GM23338 (cell line): ENCODE data around the gene SUN3. TPM values are rescaled to one million over a fixed set of nuclear protein-coding genes. Genes with fewer than 3 reads are reported as not detected.

Source experiments
- ATAC-seq: fragments of 200-7000 bp; cut with Tn5 transposase; 3 replicates; pipeline ENCODE4 v1.9.1; 2020
- DNase-seq: peaks from one replicate; pipeline ENCODE4 v3.0.0-alpha.2; 2015; ENCODE audit warnings: low spot score
- H2AFZ ChIP-seq: fragments of 200-600 bp; sonication (generic); 2 replicates; pipeline ENCODE4 v1.8.0; 2016; ENCODE audit warnings: antibody characterized with exemption, mild to moderate bottlenecking, moderate library complexity
- H3F3A ChIP-seq: fragments of 200-600 bp; sonication (generic); replicated peaks from 2 replicates; pipeline ENCODE4 v1.8.0; 2017; ENCODE audit warnings: antibody characterized with exemption, mixed run types, low read depth
- H3K27ac ChIP-seq: fragments of 200-600 bp; sonication (generic); 2 replicates; pipeline ENCODE4 v1.6.1; 2016; ENCODE audit warnings: low read depth
- H3K27me3 ChIP-seq: fragments of 200-600 bp; sonication (generic); 2 replicates; pipeline ENCODE4 v1.8.0; 2016; ENCODE audit warnings: mild to moderate bottlenecking, mixed run types, moderate library complexity; ENCODE audit not compliant: insufficient read depth
- H3K36me3 ChIP-seq: fragments of 200-600 bp; sonication (generic); 2 replicates; pipeline ENCODE4 v1.8.0; 2016; ENCODE audit warnings: mild to moderate bottlenecking; ENCODE audit not compliant: insufficient read depth
- H3K4me1 ChIP-seq: fragments of 200-600 bp; sonication (generic); 2 replicates; pipeline ENCODE4 v1.8.0; 2016; ENCODE audit warnings: mild to moderate bottlenecking, moderate library complexity; ENCODE audit not compliant: insufficient read depth
- H3K4me2 ChIP-seq: fragments of 200-600 bp; sonication (generic); 2 replicates; pipeline ENCODE4 v1.7.1; 2017; ENCODE audit warnings: mixed run types
- H3K4me3 ChIP-seq: fragments of 200-600 bp; sonication (generic); 2 replicates; pipeline ENCODE4 v1.6.1; 2016; ENCODE audit warnings: mixed run types
- H3K79me2 ChIP-seq: fragments of 200-600 bp; sonication (generic); replicated peaks from 2 replicates; pipeline ENCODE4 v1.8.0; 2017; ENCODE audit warnings: mild to moderate bottlenecking; ENCODE audit not compliant: insufficient read depth
- H3K9me2 ChIP-seq: fragments of 200-600 bp; sonication (generic); 2 replicates; pipeline ENCODE4 v1.8.0; 2017; ENCODE audit not compliant: insufficient read depth
- H4K20me1 ChIP-seq: fragments of 200-600 bp; sonication (generic); replicated peaks from 2 replicates; pipeline ENCODE4 v1.8.0; 2017; ENCODE audit warnings: mild to moderate bottlenecking; ENCODE audit not compliant: insufficient read depth
- H3K27ac Mint-ChIP-seq: 2 replicates; pipeline ENCODE4 v1.8.0; 2020; ENCODE audit warnings: inconsistent platforms, mild to moderate bottlenecking, moderate library complexity, mixed read lengths
- H3K27me3 Mint-ChIP-seq: 3 replicates; pipeline ENCODE4 v1.8.0; 2022; ENCODE audit warnings: low read depth, mild to moderate bottlenecking, moderate library complexity, mixed read lengths, inconsistent platforms; ENCODE audit not compliant: insufficient read depth, poor library complexity
- H3K36me3 Mint-ChIP-seq: 3 replicates; pipeline ENCODE4 v1.8.0; 2021; ENCODE audit warnings: low read depth, mild to moderate bottlenecking, inconsistent platforms, moderate library complexity, mixed read lengths
- H3K4me1 Mint-ChIP-seq: 3 replicates; pipeline ENCODE4 v1.8.0; 2020; ENCODE audit warnings: mild to moderate bottlenecking, inconsistent platforms, mixed read lengths
- H3K4me3 Mint-ChIP-seq: 3 replicates; pipeline ENCODE4 v1.8.0; 2021; ENCODE audit warnings: moderate library complexity, mild to moderate bottlenecking, inconsistent platforms, mixed read lengths
- H3K9me3 Mint-ChIP-seq: 3 replicates; pipeline ENCODE4 v1.8.0; 2020; ENCODE audit warnings: moderate library complexity, mild to moderate bottlenecking, inconsistent platforms, mixed read lengths
- CREB1 ChIP-seq: fragments of 250-450 bp; sonication (Bioruptor Pico); IDR thresholded peaks from 2 replicates; pipeline ENCODE4 v1.5.0; 2020; ENCODE audit warnings: low read depth, mild to moderate bottlenecking, moderate library complexity
- CTCF ChIP-seq, 2 experiments: fragments of 200-600 bp in 1 of 2; sonication (generic) in 1 of 2; conservative IDR thresholded peaks; 2 replicates each; pipeline versions ENCODE4 v1.5.1 to v1.6.1; 2016 to 2017; ENCODE audit warnings: antibody characterized with exemption in 2 of 2, low read depth in 2 of 2, mild to moderate bottlenecking in 2 of 2, moderate library complexity in 1 of 2
- EZH2 ChIP-seq: fragments of 200-600 bp; sonication (generic); IDR thresholded peaks from one replicate; pipeline ENCODE4 v1.8.0; 2017; ENCODE audit warnings: antibody characterized with exemption, mild to moderate bottlenecking, low read depth; ENCODE audit not compliant: unreplicated experiment
- EZH2phosphoT487 ChIP-seq: fragments of 200-600 bp; sonication (generic); IDR thresholded peaks from one replicate; pipeline ENCODE4 v1.8.1; 2018; ENCODE audit warnings: antibody characterized with exemption; ENCODE audit not compliant: unreplicated experiment
- JUNB ChIP-seq: IDR thresholded peaks from one replicate; pipeline ENCODE4 v1.6.1; 2016; ENCODE audit warnings: antibody characterized with exemption; ENCODE audit not compliant: unreplicated experiment
- NANOG ChIP-seq: IDR thresholded peaks from 2 replicates; pipeline ENCODE4 v1.6.1; 2016; ENCODE audit warnings: antibody characterized with exemption, borderline replicate concordance
- POLR2AphosphoS5 ChIP-seq: IDR thresholded peaks from 2 replicates; pipeline ENCODE4 v1.6.1; 2016; ENCODE audit warnings: antibody characterized with exemption, low read depth
- REST ChIP-seq: IDR thresholded peaks from one replicate; pipeline ENCODE4 v1.6.1; 2018; ENCODE audit warnings: antibody characterized with exemption; ENCODE audit not compliant: unreplicated experiment
- STAT1 ChIP-seq: IDR thresholded peaks from one replicate; pipeline ENCODE4 v1.6.1; 2016; ENCODE audit warnings: antibody characterized with exemption; ENCODE audit not compliant: unreplicated experiment
- ZNF114 ChIP-seq: fragments of 250-450 bp; sonication (Bioruptor Pico); IDR thresholded peaks from 2 replicates; pipeline ENCODE4 v1.5.0; 2020; ENCODE audit warnings: mild to moderate bottlenecking, moderate library complexity
- ZNF331 ChIP-seq: fragments of 250-450 bp; sonication (Bioruptor Pico); IDR thresholded peaks from 2 replicates; pipeline ENCODE4 v1.5.0; 2020; ENCODE audit warnings: low read depth, mild to moderate bottlenecking, moderate library complexity
- ZNF462 ChIP-seq: fragments of 250-450 bp; sonication (Bioruptor Pico); IDR thresholded peaks from 2 replicates; pipeline ENCODE4 v1.5.0; 2020; ENCODE audit warnings: mild to moderate bottlenecking, moderate library complexity
- polyA plus RNA-seq: library from polyadenylated mRNA; unstranded; fragments of >200 nt; fragmentation: Nextera tagmentation; extraction: Ambion mirVana; gene quantifications from 2 replicates; pipeline ENCODE4 v1.2.1, GENCODE V29; 2016
- total RNA-seq: library from RNA; depleted of rRNA; stranded (reverse); fragments of >200 nt; shearing (Covaris generic); gene quantifications from 2 replicates; pipeline ENCODE4 v1.2.3, GENCODE V29; 2014
- TF ChIP-seq, protein P1 (sequence below): IDR thresholded peaks from 2 replicates; pipeline ENCODE4 v1.6.1; 2016; ENCODE audit warnings: antibody characterized with exemption

The SUN3 gene
- total and polyA plus RNA-seq, 2 experiments from 2014 or later, result 0.52 TPM; not detected in 1

GRCh38 chr7:48009954-48010353 lies 19.0 kb downstream of the SUN3 start:
- H3K4me3 Mint-ChIP-seq, result no peak overlapping the region
- H3K36me3 ChIP-seq, result no peaks in the 10 kb centered on the region
- no peaks in the 10 kb centered on the region for H3F3A ChIP-seq
- H3K27me3 Mint-ChIP-seq, result peaks cover 2% of the 10 kb centered on the region
- peaks cover 11% of the 10 kb centered on the region; the same call in 1 of the 2 replicates for H3K9me2 ChIP-seq
- H3K4me1 Mint-ChIP-seq, result peaks cover 3% of the 10 kb centered on the region
- no peaks in the 10 kb centered on the region for H3K36me3 Mint-ChIP-seq
- no peaks in the 10 kb centered on the region for H4K20me1 ChIP-seq
- H3K4me1 ChIP-seq, result no peaks in the 10 kb centered on the region
- no peaks in the 10 kb centered on the region for H3K79me2 ChIP-seq
- H3K4me2 ChIP-seq, result no peak overlapping the region
- H2AFZ ChIP-seq, result no peak overlapping the region
- no peaks in the 10 kb centered on the region for H3K27me3 ChIP-seq
- no peaks in the 10 kb centered on the region; the same call in 2 of the 3 replicates for H3K9me3 Mint-ChIP-seq
- no peak overlapping the region for H3K27ac ChIP-seq
- H3K4me3 ChIP-seq, result no peak overlapping the region
- no peak for TF ChIP-seq EZH2phosphoT487
- TF ChIP-seq CREB1 (CRISPR knock-in tag), result no peak
- no peak for TF ChIP-seq POLR2AphosphoS5
- no peak for TF ChIP-seq JUNB
- TF ChIP-seq REST, result no peak
- TF ChIP-seq, protein P1, sequence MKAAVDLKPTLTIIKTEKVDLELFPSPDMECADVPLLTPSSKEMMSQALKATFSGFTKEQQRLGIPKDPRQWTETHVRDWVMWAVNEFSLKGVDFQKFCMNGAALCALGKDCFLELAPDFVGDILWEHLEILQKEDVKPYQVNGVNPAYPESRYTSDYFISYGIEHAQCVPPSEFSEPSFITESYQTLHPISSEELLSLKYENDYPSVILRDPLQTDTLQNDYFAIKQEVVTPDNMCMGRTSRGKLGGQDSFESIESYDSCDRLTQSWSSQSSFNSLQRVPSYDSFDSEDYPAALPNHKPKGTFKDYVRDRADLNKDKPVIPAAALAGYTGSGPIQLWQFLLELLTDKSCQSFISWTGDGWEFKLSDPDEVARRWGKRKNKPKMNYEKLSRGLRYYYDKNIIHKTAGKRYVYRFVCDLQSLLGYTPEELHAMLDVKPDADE, result no peak
- TF ChIP-seq CTCF (conservative IDR thresholded peaks at IDR 0.05; ENCODE audit: low read depth in 2 of 2), result no peak
- no peak for TF ChIP-seq ZNF462
- no peak for TF ChIP-seq EZH2
- no peak for TF ChIP-seq NANOG
- TF ChIP-seq ZNF331 (CRISPR knock-in tag), result no peak
- no peak for TF ChIP-seq ZNF114
- TF ChIP-seq STAT1, result no peak
- DNase-seq (no peak), ATAC-seq (no peak)
- no peak overlapping the region for H3K27ac Mint-ChIP-seq
